ENCODE measurements around the gene GALNTL6.
A peak's percentile ranks its signal among the peaks of the same experiment; 100 is the strongest.

GALNTL6 gene

DNA sequence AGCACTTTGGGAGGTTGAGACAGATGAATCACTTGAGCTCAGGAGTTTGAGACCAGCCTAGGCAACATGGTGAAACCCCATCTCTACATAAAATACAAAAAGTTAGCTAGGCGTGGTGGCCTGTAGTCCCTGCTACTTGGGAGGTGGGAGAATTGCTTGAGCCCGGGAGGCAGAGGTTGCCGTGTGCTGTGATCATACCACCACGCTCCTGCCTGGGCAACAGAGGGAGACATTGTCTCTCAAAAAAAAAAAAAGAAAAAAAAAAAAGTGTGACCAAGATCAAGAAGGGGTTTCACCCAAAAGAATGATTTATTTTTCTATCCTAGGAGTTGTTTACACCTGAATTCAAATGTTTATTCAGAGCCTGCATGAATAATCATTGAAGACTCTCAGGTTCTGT is 783.0 kb downstream of the GALNTL6 start:
- peak; percentile 50 for DNase-seq

DNA sequence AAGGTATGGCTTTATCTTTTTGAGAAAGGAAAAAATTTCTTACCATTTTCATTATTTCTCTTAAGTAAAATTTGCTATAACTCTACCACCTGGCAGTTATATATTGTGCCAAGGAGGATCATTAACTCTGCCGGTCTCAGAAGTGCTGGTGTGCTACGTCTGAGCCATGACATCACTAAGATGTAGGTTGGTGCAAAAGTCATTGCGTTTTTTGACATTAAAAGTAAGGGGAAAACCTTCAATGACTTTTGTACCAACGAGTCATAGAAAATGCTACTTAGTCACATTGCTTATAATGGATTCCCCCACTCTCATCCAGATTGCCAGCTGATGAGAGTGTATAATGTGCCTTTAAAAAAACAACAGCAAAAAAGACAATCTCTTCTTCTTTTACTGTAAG is 786.4 kb downstream of the GALNTL6 start:
- no peak for DNase-seq

DNA sequence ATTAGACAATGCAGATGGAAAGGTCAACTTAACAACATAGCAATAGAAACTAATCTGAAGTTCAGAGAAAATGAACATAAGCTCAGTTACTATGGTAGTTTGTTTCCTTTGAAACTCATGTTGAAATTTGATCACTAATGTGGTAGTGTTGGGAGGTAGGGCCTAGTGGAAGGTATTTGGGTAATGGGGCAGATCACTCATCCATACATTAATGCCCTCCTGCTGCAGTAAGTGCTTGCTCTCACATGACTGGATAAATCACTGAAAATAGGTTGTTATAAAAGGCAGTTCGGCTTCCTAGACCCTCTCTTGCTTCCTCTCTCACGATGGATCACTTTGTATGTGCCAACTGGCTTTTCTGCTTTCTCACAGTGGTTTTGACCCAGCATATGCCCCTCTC is 788.0 kb downstream of the GALNTL6 start:
- no peak for DNase-seq

DNA sequence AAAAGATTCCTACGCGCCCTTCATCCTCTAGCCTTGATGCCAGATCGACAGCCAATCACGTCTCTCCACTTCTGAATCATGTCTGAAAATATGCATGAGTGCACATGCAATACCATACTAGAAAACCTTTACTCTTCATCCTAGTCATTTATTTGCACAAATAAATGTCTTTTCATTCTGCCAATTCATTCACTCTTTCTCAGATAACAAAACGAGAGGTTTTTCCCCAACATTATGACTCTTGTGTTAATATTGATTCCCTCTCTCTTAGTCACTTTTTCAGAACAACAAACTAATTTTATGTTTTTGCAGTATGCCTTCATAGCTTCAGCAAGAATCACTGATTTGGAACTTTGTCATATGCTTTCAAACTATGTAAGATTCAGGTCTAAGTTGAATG is 806.0 kb downstream of the GALNTL6 start:
- DNase-seq: no peak

DNA sequence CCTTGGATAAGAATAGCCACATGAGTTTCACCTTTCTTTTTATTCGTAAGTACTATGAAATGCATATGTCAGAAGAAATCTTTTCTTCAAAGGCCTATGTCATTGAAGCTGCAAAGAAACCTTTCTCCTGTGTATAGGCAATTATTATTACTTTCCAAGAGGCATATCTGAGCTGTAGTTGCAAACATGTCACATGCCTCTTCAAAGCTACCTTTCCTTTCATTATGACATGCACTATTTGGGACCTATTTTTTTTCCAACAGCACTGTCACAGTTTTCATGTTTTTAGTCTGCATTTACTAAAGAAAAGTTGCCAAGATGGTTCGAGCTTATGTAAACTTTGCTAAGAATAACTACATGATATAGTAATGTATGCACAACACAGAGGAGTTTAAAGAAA is 806.6 kb downstream of the GALNTL6 start:
- DNase-seq: no peak

DNA sequence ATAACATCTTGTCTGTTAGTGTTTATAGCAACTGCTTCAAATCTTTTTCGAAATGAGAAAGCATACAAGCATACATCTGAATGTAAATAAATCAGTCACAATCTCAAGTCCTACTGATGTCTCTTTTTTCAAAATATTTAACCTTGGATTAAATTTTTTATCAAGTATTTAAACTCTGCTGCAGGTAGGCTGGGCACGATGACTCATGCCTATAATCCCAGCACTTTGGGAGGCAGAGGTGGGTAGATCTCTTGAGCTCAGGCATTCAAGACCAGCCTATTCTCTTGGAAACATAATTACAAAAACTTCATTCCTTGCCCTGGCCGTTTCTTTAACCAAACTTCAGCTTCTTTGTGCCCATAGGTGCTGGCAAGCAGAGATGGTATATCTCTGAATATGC is 815.1 kb downstream of the GALNTL6 start:
- DNase-seq: no peak

DNA sequence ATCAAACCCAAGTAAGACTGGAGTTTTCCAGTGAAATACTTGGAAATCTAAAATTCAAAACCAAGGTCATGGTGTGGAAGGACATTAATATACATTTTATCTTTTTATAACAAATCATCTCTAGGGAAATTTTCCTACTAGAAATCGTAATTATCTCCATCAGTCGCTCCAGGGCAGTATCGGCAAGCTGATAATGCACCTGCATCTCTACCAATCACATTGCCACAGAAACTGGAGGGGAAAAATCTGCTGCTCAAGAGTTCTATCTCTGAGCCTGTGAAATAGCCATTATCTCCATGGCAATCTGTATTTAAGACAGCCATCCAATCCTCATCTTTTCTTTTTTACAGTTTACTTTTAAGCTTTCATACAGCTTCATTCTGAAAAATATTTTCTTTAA is 817.1 kb downstream of the GALNTL6 start:
- no peak for DNase-seq

DNA sequence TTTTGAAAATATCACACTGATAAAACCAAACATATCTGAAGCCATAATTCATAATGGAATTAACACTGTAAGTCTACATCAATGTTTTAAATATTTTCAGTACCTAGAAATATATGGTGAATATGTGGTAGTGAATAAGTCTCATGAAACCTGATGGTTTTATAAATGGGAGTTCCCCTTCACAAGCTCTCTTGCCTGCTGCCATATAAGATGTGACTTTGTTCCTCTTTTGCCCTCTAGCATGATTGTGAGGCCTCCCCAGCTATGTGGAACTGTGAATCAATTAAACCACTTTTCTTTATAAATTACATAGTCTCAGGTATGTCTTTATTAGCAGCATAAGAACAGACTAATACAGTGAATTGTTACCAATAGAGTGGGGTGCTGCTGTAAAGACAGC is 818.6 kb downstream of the GALNTL6 start:
- no peak for DNase-seq

DNA sequence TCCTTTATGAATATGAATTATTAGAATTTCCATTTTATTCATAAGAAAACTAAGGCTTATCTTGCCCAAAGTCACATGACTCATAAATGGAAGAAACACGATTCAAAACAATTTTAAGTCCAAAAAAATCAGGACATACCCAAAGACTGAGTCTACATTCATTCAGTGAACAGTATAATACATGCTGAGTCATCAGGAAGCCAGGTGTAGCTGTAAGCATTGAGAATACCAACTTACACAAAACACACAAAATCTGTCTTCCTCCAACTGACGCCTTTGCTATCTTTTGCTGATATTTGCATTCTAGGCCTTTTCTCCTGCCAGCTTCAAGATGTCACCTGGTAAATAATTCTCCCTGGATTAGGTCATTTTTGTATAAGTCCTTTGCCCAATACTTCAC is 835.3 kb downstream of the GALNTL6 start:
- DNase-seq: no peak

DNA sequence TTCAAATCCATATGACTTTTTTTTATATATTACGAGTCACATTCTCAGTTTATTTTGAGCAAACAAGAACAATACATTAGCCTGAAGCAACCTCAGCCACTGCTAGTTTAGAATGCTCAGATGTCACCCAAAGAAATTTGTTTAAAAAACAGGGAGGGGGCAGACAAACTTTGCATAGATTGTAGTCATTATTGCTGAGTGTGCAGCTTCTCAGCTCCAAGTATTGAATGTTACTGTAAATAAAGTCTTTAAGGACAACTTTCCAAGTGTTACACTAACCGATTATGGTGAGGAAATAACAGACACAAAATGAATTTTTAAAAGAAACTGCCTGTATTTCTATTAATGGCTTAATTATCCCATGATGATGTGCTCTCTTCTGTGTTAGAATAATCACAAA is 835.9 kb downstream of the GALNTL6 start:
- no peak for DNase-seq

DNA sequence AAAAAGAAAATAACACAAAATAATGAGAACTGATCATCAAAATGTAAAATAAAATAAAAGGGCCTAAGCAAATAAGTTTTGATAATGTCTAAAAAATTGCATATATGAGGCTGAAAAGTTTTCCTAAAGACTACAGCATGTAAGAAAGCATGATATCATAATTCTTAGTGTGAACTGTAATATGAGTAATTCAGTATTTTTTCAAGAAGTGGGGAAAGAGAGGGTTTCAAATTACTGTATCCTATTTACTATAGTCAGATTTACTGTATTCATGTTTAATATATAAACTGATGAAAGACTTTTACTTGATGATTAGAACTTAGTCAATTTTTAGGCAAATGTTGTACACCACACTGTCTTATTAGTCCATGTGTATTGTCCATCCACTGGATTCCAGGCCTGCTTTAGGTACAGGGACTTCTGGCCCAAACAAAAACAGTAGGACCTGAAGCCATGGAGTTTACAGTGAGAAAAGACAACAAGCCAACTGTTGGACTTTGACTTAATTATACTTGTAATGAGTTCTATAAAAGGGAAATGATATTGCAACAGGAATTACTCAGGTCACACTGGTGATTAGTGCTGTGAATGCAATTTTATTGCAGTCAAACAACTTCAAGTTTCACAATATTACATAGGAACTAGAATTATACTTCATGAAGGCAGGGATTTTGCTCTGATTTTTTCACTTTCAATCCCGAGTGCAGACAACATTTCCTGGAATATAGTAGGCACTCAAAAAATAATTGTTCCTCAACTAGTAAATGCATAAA is 837.7 kb downstream of the GALNTL6 start:
- no peak for DNase-seq

DNA sequence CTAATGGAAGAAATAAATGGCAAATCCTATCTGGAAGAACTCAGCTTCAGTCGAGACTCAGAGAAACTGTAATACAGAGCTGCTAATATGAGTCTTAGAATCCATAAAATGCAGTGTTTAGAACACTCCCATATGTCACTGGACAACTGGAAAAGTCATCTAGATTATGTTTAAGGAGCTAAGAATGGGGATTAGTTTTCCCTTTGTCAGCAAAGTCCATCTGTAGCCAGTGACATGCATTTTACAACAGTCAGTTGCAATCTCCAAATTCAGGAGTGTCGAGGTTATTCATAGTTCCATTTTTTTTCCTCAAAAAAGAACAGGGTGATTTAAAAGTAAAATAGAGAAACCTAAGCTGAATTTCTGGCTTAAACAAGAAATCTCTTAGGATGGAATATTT is 838.8 kb downstream of the GALNTL6 start:
- no peak for DNase-seq

DNA sequence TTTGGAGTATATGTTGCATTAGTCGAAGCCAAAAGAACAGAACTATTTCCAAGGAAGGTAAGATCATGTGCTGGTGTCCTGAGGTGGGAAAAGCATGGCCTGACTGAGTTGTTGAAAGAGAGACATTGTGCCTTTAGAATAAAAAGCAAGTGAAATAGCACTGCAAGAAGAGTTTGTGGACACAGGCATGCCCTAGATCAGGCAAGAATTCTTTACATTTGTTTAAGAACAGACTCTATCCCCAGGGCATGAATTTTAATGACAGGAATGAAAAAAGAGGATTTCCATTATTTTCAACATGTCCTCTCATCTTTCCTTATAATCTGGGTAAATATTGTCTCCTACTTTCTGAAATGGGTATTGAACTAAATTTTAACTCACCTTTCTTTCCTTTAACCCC is 839.2 kb downstream of the GALNTL6 start:
- no peak for DNase-seq

DNA sequence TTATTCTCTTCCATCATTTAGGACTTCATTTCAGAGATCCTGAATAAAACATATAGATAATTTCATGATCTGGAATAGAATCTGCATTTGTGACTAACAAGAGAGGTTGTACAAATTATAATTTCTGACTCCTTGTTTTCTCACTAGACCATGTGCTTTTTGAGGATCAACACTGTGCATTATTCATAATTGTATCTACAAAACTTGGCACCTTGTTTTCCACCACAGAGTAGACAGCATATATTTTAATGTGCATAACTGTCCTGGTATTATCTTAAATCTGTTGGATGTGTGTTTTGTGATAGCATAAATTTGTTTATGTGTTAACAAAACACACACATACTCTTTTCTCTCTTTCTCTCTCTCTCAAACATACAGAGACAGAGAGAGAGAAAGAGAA is 840.5 kb downstream of the GALNTL6 start:
- DNase-seq: no peak

DNA sequence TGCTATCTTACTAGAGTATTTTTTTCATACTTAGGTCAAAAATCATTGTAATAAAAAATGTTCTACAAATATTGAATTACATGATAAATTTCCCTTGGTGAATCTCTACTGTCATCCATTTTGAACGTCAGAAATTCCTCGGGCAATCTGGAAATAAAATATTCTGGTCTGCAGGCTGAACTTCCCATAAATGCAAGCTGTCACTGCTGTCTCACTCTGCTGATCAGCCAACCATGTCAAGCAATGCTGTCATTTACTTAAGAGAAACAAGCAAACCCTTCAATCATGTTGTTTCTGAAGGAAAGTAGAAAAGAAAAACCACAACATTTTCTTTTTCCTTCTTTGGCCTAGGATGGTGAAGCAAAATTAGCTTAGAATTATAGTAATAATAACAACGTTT is 841.3 kb downstream of the GALNTL6 start:
- no peak for DNase-seq

DNA sequence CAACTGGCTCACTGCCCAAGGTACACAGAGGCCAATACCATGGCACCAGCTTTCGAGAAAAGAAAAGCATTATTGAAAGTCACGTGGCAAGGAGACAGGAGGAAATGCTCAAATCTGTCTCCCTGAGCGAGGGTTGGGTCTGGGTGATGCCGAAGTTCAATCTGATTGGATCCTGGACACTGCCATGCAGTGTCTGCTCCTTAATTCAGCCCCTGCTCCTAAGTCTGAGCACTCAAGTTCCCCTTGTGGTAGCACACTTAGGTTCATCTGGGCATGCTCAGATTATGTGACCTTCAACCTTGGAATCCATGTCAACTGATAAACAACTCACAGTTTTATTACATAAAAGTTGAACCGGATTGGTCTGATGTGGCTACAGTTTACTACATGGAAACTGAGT is 842.9 kb downstream of the GALNTL6 start:
- DNase-seq: no peak

DNA sequence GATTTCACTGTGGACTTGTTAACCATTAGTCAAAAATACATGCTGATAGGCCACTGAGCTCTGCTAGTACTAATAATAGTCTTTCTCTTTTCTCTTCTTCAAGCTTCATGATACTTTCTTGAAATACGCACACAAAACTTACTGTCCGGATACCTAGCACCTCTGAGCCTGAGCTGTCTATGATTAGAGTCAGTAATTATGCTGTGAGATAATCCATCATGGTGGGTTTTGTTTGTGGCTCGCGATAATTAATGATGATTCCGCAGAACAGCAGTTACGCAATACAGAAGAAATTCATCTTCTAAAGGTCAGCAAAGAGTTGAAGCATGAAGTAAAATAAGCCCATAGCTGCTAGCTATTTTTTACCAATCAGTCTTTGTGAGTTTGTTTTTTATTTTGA is 843.9 kb downstream of the GALNTL6 start:
- no peak for DNase-seq

DNA sequence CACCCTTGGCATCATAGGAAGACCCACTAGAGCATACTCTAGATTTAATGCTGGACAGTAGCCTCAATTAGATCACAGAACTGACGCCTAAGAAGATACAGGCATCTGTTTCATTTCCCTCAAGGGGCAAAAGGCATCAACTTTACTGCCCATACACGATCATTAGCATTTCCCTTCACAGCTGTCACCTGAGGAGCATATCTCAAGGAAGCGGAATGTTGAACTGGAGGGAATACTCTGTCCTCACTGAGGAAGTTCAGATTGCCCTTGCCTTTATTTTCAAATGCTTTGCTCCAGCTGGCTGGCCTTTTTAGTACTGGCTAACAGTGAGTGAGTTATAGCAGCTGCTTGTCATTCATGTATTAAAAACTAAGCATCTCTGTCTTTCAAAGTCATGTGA is 847.0 kb downstream of the GALNTL6 start:
- DNase-seq: no peak

DNA sequence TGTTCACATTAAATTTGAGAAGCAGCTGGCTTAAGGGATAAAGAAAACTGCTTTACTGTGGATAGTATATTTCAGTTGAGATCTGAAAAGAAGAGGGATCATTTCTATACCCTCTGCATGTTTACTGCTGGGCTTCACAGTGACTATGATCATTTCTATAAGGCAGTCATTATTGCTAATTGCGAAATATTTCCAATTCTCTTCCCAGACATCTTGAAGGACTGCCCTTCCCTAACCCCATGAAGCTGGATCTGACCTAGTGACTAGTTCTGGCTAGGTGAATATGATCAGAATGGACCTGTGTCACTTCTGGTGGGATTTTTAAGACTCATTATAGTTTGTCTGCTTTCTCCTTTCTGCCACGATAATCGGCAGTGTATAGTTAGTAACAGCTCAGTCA is 848.9 kb downstream of the GALNTL6 start:
- no peak for DNase-seq

DNA sequence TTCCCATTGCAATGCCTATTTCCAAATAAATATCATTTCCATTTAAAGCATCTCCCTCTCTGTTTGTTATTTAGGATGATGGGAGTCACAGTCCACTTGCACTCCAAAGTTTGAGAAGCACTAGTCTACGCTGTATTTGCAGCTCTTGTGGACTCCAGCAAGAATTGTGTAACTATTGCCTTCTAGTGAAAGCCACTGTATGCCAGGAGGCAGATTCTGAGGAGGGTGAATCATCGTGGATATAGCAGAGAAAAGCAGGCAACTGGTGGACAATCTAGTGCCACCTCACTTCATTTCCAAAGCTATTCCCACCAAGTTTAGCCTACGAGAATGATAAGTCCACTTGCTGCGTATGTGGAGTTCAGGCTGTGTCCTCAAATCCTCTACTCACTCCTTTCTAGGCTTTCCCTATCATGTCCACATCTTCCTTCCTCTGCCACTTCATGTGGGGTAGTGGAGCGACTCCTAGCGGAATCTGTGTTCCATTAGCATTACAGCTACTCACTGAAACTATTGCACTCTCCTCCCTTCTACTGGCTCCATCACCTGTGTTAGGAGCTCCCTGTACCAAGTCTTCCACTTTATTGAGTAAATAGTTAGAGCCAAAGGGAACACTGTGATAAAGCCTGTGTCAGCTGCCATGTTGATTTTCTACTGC is 853.6 kb downstream of the GALNTL6 start:
- peak; percentile 63 for DNase-seq

DNA sequence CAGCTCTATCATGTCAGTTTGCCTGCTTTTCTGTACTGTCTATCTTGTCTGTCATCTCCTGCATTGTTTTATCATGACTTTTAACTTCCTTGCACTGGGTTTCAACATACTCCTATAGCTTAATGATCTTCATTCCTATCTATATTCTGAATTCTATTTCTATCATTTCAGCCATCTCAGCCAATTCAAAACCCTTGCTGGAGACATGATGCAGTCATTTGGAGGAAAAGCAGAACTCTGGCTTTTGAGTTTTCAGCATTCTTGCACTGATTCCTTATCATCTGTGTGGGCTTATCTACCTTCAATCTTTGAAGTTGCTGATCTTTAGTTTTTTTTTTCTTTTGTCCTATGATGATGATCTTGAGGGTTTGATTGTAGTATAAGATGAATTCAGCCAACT is 861.6 kb downstream of the GALNTL6 start:
- DNase-seq: no peak

DNA sequence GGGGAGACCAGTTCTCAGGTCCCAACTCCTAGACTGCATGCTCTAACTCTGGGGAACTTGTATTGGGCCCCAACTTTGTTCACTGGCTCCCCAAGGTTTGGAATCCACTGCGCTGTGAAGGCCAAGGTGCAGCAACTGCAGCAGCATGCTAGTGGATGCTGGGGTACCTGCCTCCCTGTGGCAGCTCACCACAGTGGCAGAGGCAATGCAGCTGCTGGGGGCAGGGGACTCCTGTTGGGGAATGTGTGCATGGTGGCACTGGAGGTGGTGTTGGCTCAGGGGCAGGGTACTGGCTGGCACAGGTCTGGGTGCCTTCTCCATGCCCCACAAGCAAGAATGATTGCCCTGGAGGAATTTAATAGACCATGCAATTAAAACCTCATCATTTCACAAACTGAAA is 862.0 kb downstream of the GALNTL6 start:
- DNase-seq: no peak

DNA sequence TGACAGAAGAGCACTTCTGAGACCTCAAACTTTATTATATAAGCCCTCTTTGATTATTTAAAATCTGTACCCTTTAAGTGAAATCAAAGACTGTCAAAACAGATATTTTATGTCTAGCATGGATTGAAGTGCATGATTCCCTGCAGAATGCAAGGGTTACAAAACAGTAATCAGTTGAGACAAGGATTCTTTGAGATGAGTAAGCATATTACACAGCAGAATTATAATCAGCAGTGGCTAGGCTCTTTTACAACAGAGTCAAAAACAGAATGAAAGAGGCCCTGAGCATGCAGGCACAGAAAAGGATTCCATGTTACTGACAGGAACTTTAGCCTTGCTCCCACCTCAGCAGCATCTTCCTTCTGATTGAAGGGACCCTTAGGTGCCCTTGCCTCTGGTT is 867.5 kb downstream of the GALNTL6 start:
- no peak for DNase-seq

DNA sequence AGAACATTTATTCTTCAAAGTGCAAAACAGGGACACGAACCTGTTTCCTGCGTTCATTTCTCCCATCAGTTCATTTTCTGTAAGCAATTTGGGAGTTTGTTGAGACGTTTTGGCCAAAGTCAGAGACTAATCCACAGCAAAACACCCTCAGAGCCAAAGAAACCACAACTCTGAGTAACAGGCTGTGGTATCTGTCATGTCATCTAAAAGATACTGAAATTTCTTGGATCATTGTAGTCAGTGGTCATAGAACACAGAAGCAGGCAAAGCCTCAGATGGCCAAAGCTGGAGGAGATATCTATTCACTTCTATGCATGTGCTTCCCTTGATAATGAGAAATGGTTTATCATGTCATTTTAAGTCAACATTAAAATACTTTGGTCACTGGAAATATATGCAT is 869.8 kb downstream of the GALNTL6 start:
- no peak for DNase-seq

DNA sequence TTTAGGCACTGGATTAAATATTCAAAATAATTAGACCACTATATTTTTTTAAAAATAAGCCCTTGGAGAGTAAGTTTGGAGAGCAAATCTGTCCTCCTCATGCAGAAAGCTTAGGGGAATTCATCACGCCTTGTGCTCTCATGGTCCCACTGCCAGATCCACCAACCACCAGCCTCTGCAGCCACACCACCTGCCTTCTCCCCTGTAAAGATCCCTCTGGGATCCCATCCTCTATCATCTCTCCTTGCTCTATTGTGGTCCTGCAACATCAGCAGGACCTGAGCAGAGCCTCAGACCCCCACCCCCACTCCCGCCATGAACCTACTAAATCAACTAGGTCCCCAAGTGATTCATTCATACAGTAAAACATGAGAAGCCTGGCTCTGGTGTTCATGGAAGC is 872.8 kb downstream of the GALNTL6 start:
- no peak for DNase-seq

Measured in islet precursor cell (in vitro differentiated cells).